Measurements from ENCODE around the gene RAB10.

DNA sequence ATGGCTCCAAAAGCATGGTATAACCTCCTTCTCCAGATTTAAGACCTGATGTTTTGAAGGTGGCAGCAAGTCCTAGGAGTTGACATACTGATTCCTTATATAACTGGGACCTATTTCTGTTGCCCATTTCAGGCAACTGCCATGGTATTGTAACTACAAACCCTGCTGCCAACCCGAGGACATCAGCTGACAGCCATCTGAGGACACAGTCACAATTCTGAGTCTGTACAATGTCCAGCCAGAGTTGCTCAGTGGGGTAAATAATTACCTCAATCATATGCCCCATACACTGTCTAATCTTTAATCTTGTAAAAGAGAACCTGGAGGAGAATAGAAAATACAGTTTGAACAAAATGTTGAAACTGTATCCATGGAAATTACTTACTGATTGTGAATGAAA lies 130.3 kb downstream of the RAB10 start:
- no peak for TF ChIP-seq EP300 (IDR thresholded peaks at IDR 0.05)
- no peak for TF ChIP-seq CTCF (IDR thresholded peaks at IDR 0.05)
- no peak for TF ChIP-seq POLR2A (IDR thresholded peaks at IDR 0.05)
- no peak for TF ChIP-seq POLR2AphosphoS5 (IDR thresholded peaks at IDR 0.05)

All from stomach (tissue), 4 donors.